ENCODE results near the gene ADAMTS19. TPM values are rescaled to one million over a fixed set of nuclear protein-coding genes. Genes with fewer than 3 reads are reported as not detected.

ADAMTS19 gene
- total RNA-seq, 2 donors from 2014 or later: 26.2 to 34.6 TPM

DNA sequence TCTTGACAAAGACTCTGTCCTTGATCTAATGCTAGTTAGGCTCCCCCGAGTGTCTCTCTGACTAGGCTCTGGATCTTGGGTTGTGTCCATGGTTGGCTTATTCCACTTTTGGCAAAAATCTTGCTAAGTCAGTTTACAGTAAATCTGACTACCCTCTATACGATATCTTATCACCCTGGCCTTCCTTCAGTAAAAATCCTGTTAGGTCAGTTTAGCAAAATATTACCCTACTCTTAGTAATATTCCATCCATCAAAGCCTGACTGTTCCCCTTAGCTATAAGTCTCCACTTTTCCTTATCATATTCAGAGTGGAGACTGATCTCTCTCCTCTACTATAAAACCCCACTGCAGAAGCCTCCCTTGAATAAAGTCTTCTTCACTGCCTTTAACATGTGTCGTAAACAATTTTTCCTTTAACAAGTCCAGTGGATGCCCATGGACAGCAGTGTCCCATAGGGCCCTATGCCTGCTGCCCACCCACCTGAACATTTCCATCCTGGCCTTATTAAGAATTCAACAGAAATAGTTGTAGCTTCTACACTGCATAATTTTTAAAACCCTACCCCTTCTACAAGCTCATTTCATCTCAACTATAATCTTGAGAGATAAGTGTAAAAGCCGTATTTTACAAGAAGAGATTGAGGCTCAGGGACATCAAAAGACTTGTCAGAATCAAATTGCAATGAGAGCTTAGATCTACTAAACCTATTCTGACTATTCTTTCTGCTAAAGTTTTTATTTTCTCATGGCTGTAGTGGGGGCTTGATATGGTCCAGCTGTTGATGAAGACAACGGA is 310.1 kb downstream of the ADAMTS19 start:
- no peak overlapping the region for H3K4me3 ChIP-seq (ENCODE audit: low read length)
- no peak overlapping the region for H3K27ac ChIP-seq (ENCODE audit: low read depth, low read length)
- Mint-ChIP-seq H3K27ac (no peak overlapping the region), H3K27me3 (ENCODE audit: insufficient read depth) (no peaks in the 10 kb centered on the region), H3K9me3 (no peaks in the 10 kb centered on the region), H3K4me1 (peaks cover 5% of the 10 kb centered on the region), H3K4me3 (no peak overlapping the region), H3K36me3 (ENCODE audit: low read depth) (no peaks in the 10 kb centered on the region)
- no peaks in the 10 kb centered on the region for H3K27me3 ChIP-seq (ENCODE audit: control insufficient read depth, insufficient read depth, low read length, poor library complexity, severe bottlenecking)
- WGBS, 2 experiments (ENCODE audit: insufficient coverage in 1 of 2, insufficient read length in 1 of 2): 94 to 100% methylated on average over 1 to 5 of the region's 5 CpGs
- H3K36me3 ChIP-seq (ENCODE audit: control insufficient read depth, insufficient read depth, low read length): no peaks in the 10 kb centered on the region
- no peaks in the 10 kb centered on the region for H3K9me3 ChIP-seq (ENCODE audit: control insufficient read depth, low read length)
- no peak overlapping the region for H3K9ac ChIP-seq (ENCODE audit: extremely low read depth, low read length, poor library complexity, severe bottlenecking)
- no peak for DNase-seq
- no peaks in the 10 kb centered on the region for H3K4me1 ChIP-seq (ENCODE audit: control insufficient read depth, insufficient read depth, low read length)
- TF ChIP-seq, protein P1, sequence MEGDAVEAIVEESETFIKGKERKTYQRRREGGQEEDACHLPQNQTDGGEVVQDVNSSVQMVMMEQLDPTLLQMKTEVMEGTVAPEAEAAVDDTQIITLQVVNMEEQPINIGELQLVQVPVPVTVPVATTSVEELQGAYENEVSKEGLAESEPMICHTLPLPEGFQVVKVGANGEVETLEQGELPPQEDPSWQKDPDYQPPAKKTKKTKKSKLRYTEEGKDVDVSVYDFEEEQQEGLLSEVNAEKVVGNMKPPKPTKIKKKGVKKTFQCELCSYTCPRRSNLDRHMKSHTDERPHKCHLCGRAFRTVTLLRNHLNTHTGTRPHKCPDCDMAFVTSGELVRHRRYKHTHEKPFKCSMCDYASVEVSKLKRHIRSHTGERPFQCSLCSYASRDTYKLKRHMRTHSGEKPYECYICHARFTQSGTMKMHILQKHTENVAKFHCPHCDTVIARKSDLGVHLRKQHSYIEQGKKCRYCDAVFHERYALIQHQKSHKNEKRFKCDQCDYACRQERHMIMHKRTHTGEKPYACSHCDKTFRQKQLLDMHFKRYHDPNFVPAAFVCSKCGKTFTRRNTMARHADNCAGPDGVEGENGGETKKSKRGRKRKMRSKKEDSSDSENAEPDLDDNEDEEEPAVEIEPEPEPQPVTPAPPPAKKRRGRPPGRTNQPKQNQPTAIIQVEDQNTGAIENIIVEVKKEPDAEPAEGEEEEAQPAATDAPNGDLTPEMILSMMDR (conservative IDR thresholded peaks at IDR 0.05): no peak

DNA sequence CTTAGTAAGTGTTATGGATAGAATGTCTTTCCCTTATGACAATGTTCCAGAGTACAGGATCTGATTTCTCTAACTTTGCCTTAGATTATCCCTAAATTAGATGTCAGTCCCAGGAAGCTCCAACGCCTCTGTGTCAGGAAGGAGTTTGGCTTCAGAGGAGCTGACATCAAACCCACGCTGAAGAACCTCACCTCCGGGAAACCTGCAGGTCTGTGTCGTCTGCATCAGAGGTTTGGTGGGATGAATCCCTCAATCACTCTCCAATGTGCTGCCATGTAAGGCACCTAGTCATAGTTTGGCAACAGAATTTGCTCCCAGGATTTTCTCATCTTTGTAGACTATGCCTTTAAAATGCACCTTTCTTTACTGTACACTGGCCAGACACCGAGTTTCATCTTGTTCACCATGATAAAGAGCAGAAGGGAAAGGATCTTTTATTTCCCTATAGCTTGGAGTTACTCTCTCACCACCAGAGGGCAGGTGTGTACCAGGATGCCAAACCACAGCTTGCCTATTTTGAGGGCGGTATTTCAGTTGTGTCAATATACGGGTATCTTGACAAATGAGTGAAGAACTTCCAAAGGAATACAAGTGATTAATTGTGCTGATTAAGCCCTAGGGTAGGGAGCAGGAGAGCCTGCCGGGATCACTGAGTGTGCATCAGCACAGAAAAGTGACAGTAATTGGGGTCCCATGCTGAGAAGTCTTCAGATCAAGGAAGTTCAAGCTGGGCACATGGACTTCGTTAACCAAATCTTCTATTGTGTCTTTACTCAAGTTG is 311.1 kb downstream of the ADAMTS19 start:
- Histone ChIP-seq H3K27ac (ENCODE audit: low read depth, low read length) (no peak overlapping the region), H3K9ac (ENCODE audit: extremely low read depth, low read length, poor library complexity, severe bottlenecking) (no peak overlapping the region), H3K27me3 (ENCODE audit: control insufficient read depth, insufficient read depth, low read length, poor library complexity, severe bottlenecking) (no peaks in the 10 kb centered on the region), H3K4me1 (ENCODE audit: control insufficient read depth, insufficient read depth, low read length) (no peaks in the 10 kb centered on the region), H3K9me3 (ENCODE audit: control insufficient read depth, low read length) (no peaks in the 10 kb centered on the region), H3K36me3 (ENCODE audit: control insufficient read depth, insufficient read depth, low read length) (no peaks in the 10 kb centered on the region), H3K4me3 (ENCODE audit: low read length) (no peak overlapping the region)
- no peak overlapping the region for H3K27ac Mint-ChIP-seq
- H3K27me3 Mint-ChIP-seq (ENCODE audit: insufficient read depth): no peaks in the 10 kb centered on the region
- no peaks in the 10 kb centered on the region for H3K9me3 Mint-ChIP-seq
- peaks cover 5% of the 10 kb centered on the region for H3K4me1 Mint-ChIP-seq
- TF ChIP-seq, protein P1 (conservative IDR thresholded peaks at IDR 0.05): peak; percentile 95
- no peak overlapping the region for H3K4me3 Mint-ChIP-seq
- H3K36me3 Mint-ChIP-seq (ENCODE audit: low read depth): no peaks in the 10 kb centered on the region
- peak; percentile 86 for DNase-seq
- 52 to 56% methylated on average over 8 to 9 of the region's 9 CpGs for WGBS, 2 experiments (ENCODE audit: insufficient coverage in 1 of 2, insufficient read length in 1 of 2)

DNA sequence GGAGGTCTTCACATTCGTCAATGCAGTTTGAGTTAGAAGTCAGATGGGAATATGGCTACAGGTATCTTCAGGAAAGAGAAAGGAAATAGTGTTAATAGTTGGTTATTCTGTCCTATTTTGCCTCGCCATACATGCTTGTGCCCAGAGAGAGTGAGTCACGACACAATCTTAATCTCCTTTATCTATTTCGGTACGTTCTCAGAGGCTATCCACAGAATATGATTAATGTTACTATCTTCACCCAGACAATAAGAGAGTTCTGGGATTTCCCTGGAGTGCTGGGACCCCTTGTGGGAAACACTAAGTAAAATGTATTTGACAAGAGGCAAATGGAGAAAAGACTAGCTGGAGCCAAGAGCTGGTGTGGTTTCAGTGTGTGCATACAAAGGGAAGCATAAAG is 313.3 kb downstream of the ADAMTS19 start:
- TF ChIP-seq, protein P1 (conservative IDR thresholded peaks at IDR 0.05): no peak
- H3K27ac Mint-ChIP-seq: no peak overlapping the region
- Histone ChIP-seq H3K27me3 (ENCODE audit: control insufficient read depth, insufficient read depth, low read length, poor library complexity, severe bottlenecking) (no peaks in the 10 kb centered on the region), H3K4me3 (ENCODE audit: low read length) (no peak overlapping the region), H3K9ac (ENCODE audit: extremely low read depth, low read length, poor library complexity, severe bottlenecking) (no peak overlapping the region), H3K27ac (ENCODE audit: low read depth, low read length) (no peak overlapping the region), H3K36me3 (ENCODE audit: control insufficient read depth, insufficient read depth, low read length) (no peaks in the 10 kb centered on the region), H3K9me3 (ENCODE audit: control insufficient read depth, low read length) (no peaks in the 10 kb centered on the region), H3K4me1 (ENCODE audit: control insufficient read depth, insufficient read depth, low read length) (no peaks in the 10 kb centered on the region)
- no peak overlapping the region for H3K4me3 Mint-ChIP-seq
- no peaks in the 10 kb centered on the region for H3K27me3 Mint-ChIP-seq (ENCODE audit: insufficient read depth)
- no peak for DNase-seq
- H3K9me3 Mint-ChIP-seq: no peaks in the 10 kb centered on the region
- no peaks in the 10 kb centered on the region for H3K36me3 Mint-ChIP-seq (ENCODE audit: low read depth)
- H3K4me1 Mint-ChIP-seq: peaks cover 3% of the 10 kb centered on the region
- 87 to 92% methylated on average over 5 of the region's 5 CpGs for WGBS, 2 experiments (ENCODE audit: insufficient coverage in 1 of 2, insufficient read length in 1 of 2)

All from endodermal cell (in vitro differentiated cells).